Right cardiac atrium (tissue), 5 donors: ENCODE results near the gene RFX8. TPM values are rescaled to one million over a fixed set of nuclear protein-coding genes. Genes with fewer than 3 reads are reported as not detected.

Source experiments
- ATAC-seq, 2 donors: fragments of 200-7000 bp; cut with Tn5 transposase; one replicate each; pipeline versions ENCODE4 v1.8.0 to v1.9.1; 2020; ENCODE audit warnings: moderate library complexity in 2 of 2, mild to moderate bottlenecking in 1 of 2
- DNase-seq, 3 donors: peaks; one replicate each; pipeline ENCODE4 v3.0.0-alpha.2; 2020
- H3K27ac ChIP-seq: one replicate; pipeline ENCODE4 v1.5.1; 2013; ENCODE audit warnings: mild to moderate bottlenecking, low read length, control low read depth, moderate library complexity
- H3K27me3 ChIP-seq: one replicate; pipeline ENCODE4 v1.6.1; 2013; ENCODE audit not compliant: control insufficient read depth, insufficient read depth
- H3K4me1 ChIP-seq: one replicate; pipeline ENCODE4 v1.6.1; 2013; ENCODE audit warnings: low read length; ENCODE audit not compliant: control insufficient read depth, insufficient read depth
- H3K4me3 ChIP-seq: one replicate; pipeline ENCODE4 v1.5.1; 2013; ENCODE audit warnings: low read length, control low read depth
- H3K9me3 ChIP-seq: one replicate; pipeline ENCODE4 v1.6.1; 2013; ENCODE audit warnings: low read length; ENCODE audit not compliant: control insufficient read depth
- WGBS: extraction: QIAGEN DNeasy Blood & Tissue Kit; methylation state at CpG from one replicate; pipeline ENCODE4 v1.1.7; 2013; 5-methylcytosine and 5-hydroxymethylcytosine counted together
- intact Hi-C, 4 donors: fragments of 100-400 bp; cut with DNase I; formaldehyde crosslinking; loops; one replicate each; pipeline versions ENCODE4 v1.11.0 to v1.14.0; 2022 to 2023
- polyA plus RNA-seq: library from polyadenylated mRNA; stranded (reverse); fragments of 200-250 nt; gene quantifications from one replicate; pipeline ENCODE4 v1.2.3, GENCODE V29; 2013
- total RNA-seq, 4 donors: library from RNA; stranded (reverse); fragmentation: NEBNext Ultra II Directional; extraction: Animal tissue kit (Norgen Biotek cat#: 25700); gene quantifications; one replicate each; pipeline ENCODE4 v1.2.1, GENCODE V29; 2021
- donor health status: healthy with polysubstance abuse.
- donor health status: DM: no; HTN: yes; CAD: no.
- donor health status: DM: no; HTN: no; CAD: no.
- donor health status: DM: no; HTN: yes; CAD: no; lungs with severe emphysema.
- donor health status: DM: yes; HTN: yes; CAD: no.

RFX8 gene
- total and polyA plus RNA-seq, 5 donors: 0.45 to 1.1 (median 0.53) TPM

DNA sequence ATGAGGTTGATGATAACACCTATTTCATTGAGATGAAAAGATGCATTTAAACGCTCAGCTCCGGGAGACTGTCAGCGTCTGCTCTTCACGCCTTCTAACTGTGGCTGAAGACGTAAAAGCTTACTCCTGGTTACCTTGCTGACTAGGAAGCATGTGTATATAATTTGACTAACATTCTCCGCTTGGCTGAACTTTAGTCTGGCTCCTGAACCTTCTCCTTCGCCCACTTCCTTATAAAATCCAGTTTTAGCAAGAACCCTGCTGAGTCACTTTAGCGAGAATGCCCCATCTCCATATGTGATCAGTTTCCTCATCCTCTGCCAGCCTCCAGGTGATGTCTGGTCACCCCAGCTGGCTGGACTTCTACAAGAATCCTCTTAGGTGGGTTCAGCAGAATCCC, 74.9 kb downstream of the RFX8 start:
- Histone ChIP-seq H3K27ac (no peak overlapping the region), H3K4me1 (no peaks in the 10 kb centered on the region), H3K4me3 (no peak overlapping the region), H3K9me3 (no peaks in the 10 kb centered on the region), H3K27me3 (no peaks in the 10 kb centered on the region)
- 85% methylated on average over 8 of the region's 8 CpGs for WGBS
- ATAC-seq: no peak
- intact Hi-C loops: loop anchor here in 1 of 4 donors (10.0 kb wide), 1 partner anchor 285 kb away; no protein-coding TSS in a partner anchor
- no peak for DNase-seq

DNA sequence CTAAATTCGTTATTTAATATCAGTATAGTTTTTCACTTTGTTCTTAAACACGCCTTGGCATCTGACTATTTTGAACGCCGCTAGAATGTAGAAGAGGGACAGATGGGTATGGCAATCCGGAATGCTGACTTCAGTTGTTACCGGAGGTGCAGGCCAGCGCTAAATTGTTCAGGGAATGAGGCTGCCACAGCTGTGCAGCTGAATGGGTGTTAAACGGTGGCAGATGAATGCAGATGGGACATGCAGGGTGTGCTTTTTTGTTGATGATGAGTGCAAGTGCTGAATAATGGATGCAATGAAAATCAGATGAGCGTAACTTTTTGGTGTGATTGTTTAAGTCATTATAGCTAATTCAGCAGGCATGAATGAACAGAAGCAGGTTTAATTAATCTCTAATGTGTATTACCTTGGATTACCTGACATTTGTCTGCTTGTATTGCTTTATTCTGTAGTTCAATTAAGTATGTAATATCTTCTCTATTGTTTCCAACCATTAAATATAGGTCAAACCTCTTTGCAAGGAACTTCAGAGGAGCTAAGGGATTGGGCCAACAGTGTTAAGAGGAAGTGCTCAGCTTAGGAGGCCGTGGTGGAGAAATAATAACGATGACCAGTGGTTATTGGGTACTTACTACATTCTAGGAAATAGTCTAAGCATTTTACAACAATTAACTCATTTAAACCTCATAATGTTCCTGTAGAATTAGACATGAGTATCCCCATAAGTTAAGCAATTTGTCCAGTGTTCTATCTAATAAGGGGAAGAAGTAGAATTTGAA, 75.7 kb downstream of the RFX8 start:
- no peak overlapping the region for H3K27ac ChIP-seq
- no peaks in the 10 kb centered on the region for H3K4me1 ChIP-seq
- H3K9me3 ChIP-seq: no peaks in the 10 kb centered on the region
- WGBS: 88% methylated on average over 11 of the region's 11 CpGs
- no peaks in the 10 kb centered on the region for H3K27me3 ChIP-seq
- DNase-seq (no peak), ATAC-seq (no peak)
- H3K4me3 ChIP-seq: no peak overlapping the region
- intact Hi-C loops: no loop called here

DNA sequence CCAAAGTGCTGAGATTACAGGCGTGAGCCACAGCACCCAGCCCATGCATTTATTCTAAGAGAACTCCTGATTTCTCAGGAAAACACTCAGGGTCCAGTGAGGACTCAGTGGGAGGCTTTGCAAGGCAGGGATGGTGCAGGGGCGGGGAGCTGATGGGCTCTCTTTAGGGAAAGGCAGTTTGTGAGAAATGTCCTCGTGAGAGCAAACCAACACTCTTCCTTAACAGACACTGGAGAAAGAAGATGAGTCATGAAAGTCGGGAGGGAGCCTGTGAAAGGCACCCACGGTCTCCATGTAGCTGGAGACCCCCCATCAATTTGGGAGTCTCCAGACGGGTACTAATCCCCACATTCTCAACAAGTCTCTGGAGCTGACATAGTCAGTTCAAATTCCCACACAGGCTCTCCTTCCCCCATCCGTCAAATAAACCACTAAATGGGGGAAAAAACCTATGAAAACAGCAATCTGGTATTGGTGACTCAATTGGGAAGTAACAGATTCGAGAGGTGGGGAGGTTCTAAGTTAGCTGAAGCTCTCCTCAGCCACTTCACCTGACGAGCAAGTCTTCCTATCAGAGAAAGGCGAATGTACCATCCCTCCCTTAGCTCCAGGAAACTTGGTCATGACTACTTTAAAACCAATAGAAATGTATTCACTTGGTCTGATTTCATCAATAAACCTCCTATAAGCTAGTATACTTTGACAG, 76.6 kb downstream of the RFX8 start:
- Histone ChIP-seq H3K27me3 (no peaks in the 10 kb centered on the region), H3K27ac (no peak overlapping the region), H3K9me3 (no peaks in the 10 kb centered on the region), H3K4me3 (no peak overlapping the region), H3K4me1 (no peaks in the 10 kb centered on the region)
- 82% methylated on average over 10 of the region's 10 CpGs for WGBS
- ATAC-seq (no peak), DNase-seq (no peak)
- intact Hi-C loops: no loop called here

DNA sequence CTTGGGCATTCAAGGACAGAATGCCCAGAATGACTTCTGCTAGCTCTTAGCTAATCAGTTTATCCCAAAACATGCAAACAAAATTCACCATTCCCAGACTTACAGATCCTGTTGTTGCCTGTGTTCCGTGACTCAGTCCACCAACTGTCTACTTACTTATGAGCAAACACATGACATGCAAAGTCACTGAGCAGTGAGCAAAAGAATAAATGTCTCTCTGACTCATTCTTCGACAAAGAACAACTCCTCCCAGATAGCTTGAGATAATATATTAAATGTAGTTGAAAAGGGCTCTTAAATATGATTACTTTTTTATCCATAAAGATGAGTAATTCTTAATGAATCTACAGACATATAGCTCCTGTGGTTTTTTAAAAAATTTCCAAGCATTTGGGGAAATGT, 78.6 kb downstream of the RFX8 start:
- no peaks in the 10 kb centered on the region for H3K9me3 ChIP-seq
- no peaks in the 10 kb centered on the region for H3K4me1 ChIP-seq
- WGBS: 78% methylated on average over 2 of the region's 2 CpGs
- H3K27me3 ChIP-seq: no peaks in the 10 kb centered on the region
- intact Hi-C loops: no loop called here
- H3K4me3 ChIP-seq: no peak overlapping the region
- no peak overlapping the region for H3K27ac ChIP-seq
- DNase-seq (no peak), ATAC-seq (no peak)

DNA sequence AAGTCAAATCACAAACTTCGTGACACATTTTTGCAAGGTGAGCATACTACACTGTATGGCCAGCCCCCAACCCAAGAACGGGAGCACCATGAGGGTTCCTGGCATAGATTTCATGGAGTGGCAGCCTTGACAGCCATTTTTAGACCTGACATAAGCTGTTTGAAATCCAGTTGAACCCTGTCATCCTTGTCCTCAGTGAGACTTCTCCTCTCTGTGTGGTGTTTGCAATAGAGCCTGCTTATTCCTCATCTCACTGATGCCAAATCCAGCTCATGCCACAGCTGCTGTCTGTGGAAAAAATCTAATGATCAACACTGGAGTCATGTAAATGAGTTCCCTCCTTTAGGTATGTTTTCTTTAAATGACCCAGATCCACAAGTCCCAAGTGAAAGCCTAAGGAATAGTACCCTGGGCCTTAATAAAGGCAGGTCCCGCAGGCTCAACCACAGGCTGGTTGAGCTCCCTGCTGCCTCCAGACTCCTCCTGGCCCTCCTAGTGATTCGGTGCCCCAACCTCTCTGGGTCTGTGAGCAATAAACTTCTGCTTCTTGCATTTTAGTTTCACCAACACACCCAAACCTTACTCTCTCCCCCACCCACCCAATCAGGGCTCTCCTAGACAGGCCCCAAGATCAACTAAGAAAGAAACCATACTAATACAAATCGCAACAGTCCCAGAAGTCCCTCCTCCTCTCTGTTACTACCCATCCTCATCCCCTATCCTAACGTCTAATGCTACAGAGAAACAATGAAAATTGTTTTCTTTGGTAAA, 79.2 kb downstream of the RFX8 start:
- Histone ChIP-seq H3K27me3 (no peaks in the 10 kb centered on the region), H3K4me1 (no peaks in the 10 kb centered on the region), H3K4me3 (no peak overlapping the region), H3K9me3 (no peaks in the 10 kb centered on the region), H3K27ac (no peak overlapping the region)
- whole genome bisulfite sequencing: 89% methylated on average over 6 of the region's 6 CpGs
- intact Hi-C loops: no loop called here
- ATAC-seq (no peak), DNase-seq (no peak)

DNA sequence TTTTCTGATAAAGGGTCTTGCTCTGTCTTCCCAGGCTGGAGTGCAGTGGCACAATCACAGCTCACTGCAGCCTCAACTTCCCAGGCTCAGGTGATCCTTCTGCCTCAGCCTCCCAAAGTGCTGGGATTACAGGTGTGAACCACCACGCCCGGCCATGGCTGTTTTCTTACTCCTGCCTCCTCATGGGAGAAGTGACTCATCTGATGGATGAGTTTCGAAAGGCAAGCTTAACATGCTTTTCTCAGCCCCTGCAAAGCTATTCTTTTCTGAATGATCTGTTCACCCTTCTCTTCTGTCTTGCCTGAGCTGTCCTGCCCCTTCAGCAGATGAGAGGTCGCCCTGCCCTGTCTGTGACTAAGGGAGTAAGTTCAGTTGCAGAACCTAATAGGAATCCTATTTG, 86.7 kb downstream of the RFX8 start:
- whole genome bisulfite sequencing: 59% methylated on average over 4 of the region's 4 CpGs
- intact Hi-C loops: no loop called here
- H3K27me3 ChIP-seq: no peaks in the 10 kb centered on the region

DNA sequence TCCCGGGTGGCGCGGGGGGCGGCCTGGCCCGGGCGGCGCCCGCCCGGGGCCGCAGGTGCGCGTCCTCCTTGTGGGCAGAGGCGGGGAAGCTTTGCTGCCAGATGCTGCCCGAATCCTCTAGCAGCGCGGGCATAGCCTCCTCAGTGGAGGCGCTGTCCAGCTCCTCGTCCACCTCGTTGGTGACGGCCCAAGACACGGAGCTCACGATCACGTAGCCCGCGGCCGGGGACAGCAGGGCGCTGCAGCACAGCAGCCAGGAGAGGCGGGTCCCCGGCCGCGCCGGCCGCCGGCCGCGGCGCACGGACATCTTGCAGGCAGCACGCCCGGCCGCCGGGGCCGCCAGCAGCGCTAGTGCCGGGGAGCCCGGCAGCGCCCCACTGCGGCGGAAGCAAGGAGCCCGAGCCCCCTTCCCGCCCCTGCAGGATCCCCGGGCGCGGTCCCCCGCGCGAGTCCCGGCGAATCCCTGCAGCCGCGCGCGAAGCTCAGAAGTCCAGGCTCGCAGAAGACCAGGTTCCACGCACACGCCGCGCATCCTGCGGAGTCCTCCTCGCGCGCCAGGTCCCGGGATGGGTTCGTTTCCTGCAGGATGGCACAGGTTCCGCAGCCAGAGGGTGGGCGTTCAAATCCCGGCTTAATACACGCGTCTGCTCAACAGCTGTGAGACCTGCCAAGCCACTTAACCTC, 87.6 kb downstream of the RFX8 start, which contains the start of gene CREG2:
Gene CREG2, minus strand, starts transcription at position 353 of the 684 bp plus-strand sequence. Its CDS starts 46 bp downstream, at position 307.
- ATAC-seq (peak; percentile 90 to 94), DNase-seq (peak; percentile 70 to 88 (median 87))
- H3K4me1 ChIP-seq: no peaks in the 10 kb centered on the region
- peak within 1 kb of the TSS; percentile 42 for H3K4me3 ChIP-seq
- WGBS: under 1% methylated on average over 79 of the region's 79 CpGs
- H3K27ac ChIP-seq: no peak within 1 kb of the TSS
- H3K9me3 ChIP-seq: no peaks in the 10 kb centered on the region
- H3K27me3 ChIP-seq: no peaks in the 10 kb centered on the region
- intact Hi-C loops: no loop called here

More for the DNA sequence above, 86.7 kb downstream of the RFX8 start:
- ATAC-seq (no peak), DNase-seq (no peak)
- Histone ChIP-seq H3K4me3 (no peak overlapping the region), H3K27ac (no peak overlapping the region), H3K4me1 (no peaks in the 10 kb centered on the region), H3K9me3 (no peaks in the 10 kb centered on the region)

DNA sequence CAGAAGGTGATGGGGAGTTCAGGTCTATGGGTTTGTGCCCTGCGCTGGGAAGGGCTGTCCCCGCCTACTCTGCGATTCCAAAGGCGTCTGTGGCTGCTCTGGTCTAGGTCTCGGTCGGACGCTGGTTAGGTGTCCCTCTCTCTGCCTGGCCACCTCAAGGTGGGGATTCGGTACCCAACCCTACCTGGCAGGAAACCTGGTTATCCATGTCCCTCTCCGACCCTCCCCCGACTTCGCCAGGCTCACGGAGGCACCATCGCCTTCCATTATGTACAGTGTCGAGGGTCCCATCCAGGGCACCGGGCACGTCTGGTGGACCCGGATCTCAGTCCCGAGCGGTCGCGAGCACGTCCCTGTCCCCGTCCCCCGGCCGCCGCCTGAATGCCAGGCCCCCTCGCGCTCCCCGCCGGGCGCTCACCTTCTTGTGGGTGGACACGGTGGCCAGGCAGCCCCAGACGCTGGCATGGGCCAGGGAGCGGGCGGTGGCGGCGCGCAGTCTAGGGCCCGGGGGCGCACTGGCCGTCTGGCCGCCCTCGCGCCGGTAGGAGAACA, 88.2 kb downstream of the RFX8 start:
- DNase-seq: peak in 2 of 3 donors; percentile 49 to 55
- Histone ChIP-seq H3K9me3 (no peaks in the 10 kb centered on the region), H3K27ac (no peak overlapping the region), H3K27me3 (no peaks in the 10 kb centered on the region), H3K4me1 (no peaks in the 10 kb centered on the region), H3K4me3 (peak overlapping the region; percentile 42)
- WGBS: 4% methylated on average over 45 of the region's 45 CpGs
- peak; percentile 16 to 66 for ATAC-seq
- intact Hi-C loops: no loop called here

DNA sequence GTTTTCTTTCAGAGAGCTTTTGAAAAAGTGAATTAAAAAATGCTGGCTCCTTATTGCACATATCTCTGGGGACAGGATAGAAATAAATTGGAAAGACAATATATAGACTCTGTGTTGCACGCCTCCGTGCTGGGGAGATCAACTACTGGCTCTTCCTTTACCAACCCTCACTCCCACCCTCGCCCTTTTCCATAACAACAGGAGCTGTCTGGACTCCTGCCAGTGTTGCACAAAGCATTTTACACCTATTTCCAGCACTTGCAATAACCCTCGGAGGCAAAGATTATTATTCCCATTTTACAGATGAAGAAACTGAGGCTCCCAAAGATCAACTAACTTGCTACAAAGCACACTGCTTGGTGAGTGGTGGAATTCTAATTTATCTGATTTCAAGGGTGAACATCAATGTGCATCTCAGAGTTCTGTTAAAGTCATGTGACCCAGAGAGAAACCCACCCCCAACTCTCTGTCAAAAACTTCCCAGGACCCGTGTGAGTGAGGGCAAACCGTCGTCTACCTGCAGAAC, 91.8 kb downstream of the RFX8 start:
- Histone ChIP-seq H3K27me3 (no peaks in the 10 kb centered on the region), H3K9me3 (no peaks in the 10 kb centered on the region), H3K4me1 (no peaks in the 10 kb centered on the region), H3K4me3 (no peak overlapping the region), H3K27ac (no peak overlapping the region)
- no peak for DNase-seq
- WGBS: 70% methylated on average over 7 of the region's 7 CpGs
- intact Hi-C loops: no loop called here
- ATAC-seq: no peak

DNA sequence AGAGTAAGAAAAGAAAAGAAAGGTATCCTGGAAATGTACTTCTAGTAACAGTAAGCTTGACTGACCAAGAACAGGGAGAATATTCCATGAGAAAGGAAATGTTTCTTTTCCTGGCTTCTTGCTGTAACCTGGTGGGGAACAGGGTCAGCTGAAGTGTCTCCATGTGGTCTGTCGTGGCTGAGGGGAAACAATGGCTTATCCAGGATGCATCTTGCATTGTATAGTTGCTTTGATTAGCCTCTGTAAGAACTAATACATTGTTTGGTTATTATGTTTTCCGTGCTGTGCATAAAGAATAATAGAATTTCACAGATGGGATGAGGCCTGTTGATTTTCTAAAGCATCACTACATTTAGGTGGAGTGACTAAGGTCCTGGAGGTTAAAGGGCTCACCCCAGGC, 92.5 kb downstream of the RFX8 start:
- intact Hi-C loops: no loop called here
- Histone ChIP-seq H3K4me3 (no peak overlapping the region), H3K4me1 (no peaks in the 10 kb centered on the region), H3K9me3 (no peaks in the 10 kb centered on the region), H3K27me3 (no peaks in the 10 kb centered on the region), H3K27ac (no peak overlapping the region)
- WGBS: 77% methylated on average over 2 of the region's 2 CpGs
- ATAC-seq (no peak), DNase-seq (no peak)
